Heart right ventricle (tissue), 16 donors: Measurements from ENCODE around the gene SLC19A2. TPM values are rescaled to one million over a fixed set of nuclear protein-coding genes. Genes with fewer than 3 reads are reported as not detected.

Experiments used
- ATAC-seq, 8 donors: fragments of 200-7000 bp; cut with Tn5 transposase; one replicate each; pipeline ENCODE4 v1.9.1; 2020; ENCODE audit warnings: mild to moderate bottlenecking in 8 of 8, moderate library complexity in 8 of 8, moderate number of reproducible peaks in 1 of 8
- DNase-seq, 2 donors: peaks; one replicate each; pipeline ENCODE4 v3.0.0-alpha.2; 2020
- H3K27ac ChIP-seq, 10 donors: fragments of 200-600 bp; sonication (generic) in 2 of 10; one replicate each; pipeline versions ENCODE4 v1.5.0 to v1.8.0; 2020 to 2022; ENCODE audit warnings: mild to moderate bottlenecking in 3 of 10
- H3K27me3 ChIP-seq, 7 donors: fragments of 200-600 bp; one replicate each; pipeline ENCODE4 v1.8.0; 2021 to 2022; ENCODE audit warnings: mild to moderate bottlenecking in 2 of 7
- H3K36me3 ChIP-seq, 9 donors: fragments of 200-600 bp; sonication (generic) in 1 of 9; one replicate each; pipeline versions ENCODE4 v1.5.0 to v1.8.0; 2020 to 2022; ENCODE audit warnings: mild to moderate bottlenecking in 2 of 9
- H3K4me1 ChIP-seq, 9 donors: fragments of 200-600 bp; sonication (generic) in 1 of 9; one replicate each; pipeline versions ENCODE4 v1.5.0 to v1.8.0; 2020 to 2022; ENCODE audit warnings: mild to moderate bottlenecking in 4 of 9
- H3K4me3 ChIP-seq, 10 donors: fragments of 200-600 bp; sonication (generic) in 2 of 10; one replicate each; pipeline versions ENCODE4 v1.5.0 to v1.8.0; 2020 to 2022; ENCODE audit warnings: mild to moderate bottlenecking in 7 of 10, moderate library complexity in 2 of 10
- H3K9me3 ChIP-seq, 11 donors: fragments of 200-600 bp in 10 of 11; sonication (generic) in 2 of 11; one replicate each; pipeline versions ENCODE4 v1.5.0 to v1.8.0; 2013 to 2022; ENCODE audit warnings: mild to moderate bottlenecking in 2 of 11, control low read depth in 1 of 11, moderate library complexity in 1 of 11
- WGBS, 2 donors: extraction: QIAGEN DNeasy Blood & Tissue Kit; methylation state at CpG; one replicate each; pipeline ENCODE4 v1.1.7; 2013; ENCODE audit warnings: inconsistent platforms in 1 of 2; 5-methylcytosine and 5-hydroxymethylcytosine counted together
- intact Hi-C, 10 donors: fragments of 100-400 bp; cut with DNase I; formaldehyde crosslinking; loops; one replicate each; pipeline versions ENCODE4 v1.11.1 to v1.14.2; 2022
- polyA plus RNA-seq, 2 donors: library from polyadenylated mRNA; stranded (reverse); fragments of 200-250 nt; gene quantifications; one replicate each; pipeline ENCODE4 v1.2.3, GENCODE V29; 2013
- total RNA-seq, 10 donors: library from RNA; stranded (reverse); fragmentation: NEBNext Ultra II Directional in 3 of 10; extraction: Animal tissue kit (Norgen Biotek cat#: 25700) in 3 of 10; gene quantifications; one replicate each; pipeline versions ENCODE4 v1.2.1 to v1.2.4, GENCODE V29; 2021 to 2023
- TF ChIP-seq, protein P1 (sequence below), 9 donors: fragments of 200-600 bp; sonication (generic) in 2 of 9; IDR thresholded peaks; one replicate each; pipeline versions ENCODE4 v1.5.0 to v1.8.0; 2021 to 2022; ENCODE audit warnings: antibody characterized with exemption in 9 of 9, mild to moderate bottlenecking in 5 of 9, moderate library complexity in 1 of 9
- donor health status: Arrhythmogenic right ventricular cardiomyopathy.
- donor health status: ischemic (EF 13 %, LVEDD 7.1; RV severe dilation, severe dysfunction).
- donor health status: healthy with polysubstance abuse.
- donor health status: DM: no; HTN: yes; CAD: no.
- donor health status: DM: no; HTN: no; CAD: no.
- donor health status: ischemic (EF 25% LVEDD 6.9; RV normal size, moderate dysfunction).
- donor health status: ischemic (EF 25% LVEDD 5.7; RV mildly dilated, moderate dysfunction).
- donor health status: healthy.
- donor health status: DM: yes; HTN: yes; CAD: no.
- donor health status: Ischemic cardiomyopathy.
- donor health status: ischemic (EF 35%, LVEDD 5.7; RV mildly dilated, moderate dysfunction).
- donor health status: nonischemic (EF 11% LVEDD 7.7; RV severe dilation, severe dysfunction).
- donor health status: DM: yes; HTN: yes; CAD: no.
- donor health status: PGD.
- donor health status: ischemic (EF 29% LVEDD 5.4; RV normal size, mild dysfunction).
- donor health status: nonischemic (EF 23%, LVEDD 6.1; RV moderate dilation, normal function).

SLC19A2 gene
- total and polyA plus RNA-seq, 12 donors: 7.6 to 43.2 (median 17.1) TPM

- Histone ChIP-seq H3K27me3 (peaks cover 0 to 7% (median 0%) of the 10 kb centered on the region in 7 donors), H3K36me3 (no peaks in the 10 kb centered on the region), H3K27ac (no peak overlapping the region), H3K4me3 (no peak overlapping the region), H3K4me1 (peaks cover 0 to 11% (median 0%) of the 10 kb centered on the region in 9 donors), H3K9me3 (peaks cover 0 to 25% (median 11%) of the 10 kb centered on the region in 11 donors)
- ATAC-seq (no peak), DNase-seq (no peak)
- TF ChIP-seq, protein P1, sequence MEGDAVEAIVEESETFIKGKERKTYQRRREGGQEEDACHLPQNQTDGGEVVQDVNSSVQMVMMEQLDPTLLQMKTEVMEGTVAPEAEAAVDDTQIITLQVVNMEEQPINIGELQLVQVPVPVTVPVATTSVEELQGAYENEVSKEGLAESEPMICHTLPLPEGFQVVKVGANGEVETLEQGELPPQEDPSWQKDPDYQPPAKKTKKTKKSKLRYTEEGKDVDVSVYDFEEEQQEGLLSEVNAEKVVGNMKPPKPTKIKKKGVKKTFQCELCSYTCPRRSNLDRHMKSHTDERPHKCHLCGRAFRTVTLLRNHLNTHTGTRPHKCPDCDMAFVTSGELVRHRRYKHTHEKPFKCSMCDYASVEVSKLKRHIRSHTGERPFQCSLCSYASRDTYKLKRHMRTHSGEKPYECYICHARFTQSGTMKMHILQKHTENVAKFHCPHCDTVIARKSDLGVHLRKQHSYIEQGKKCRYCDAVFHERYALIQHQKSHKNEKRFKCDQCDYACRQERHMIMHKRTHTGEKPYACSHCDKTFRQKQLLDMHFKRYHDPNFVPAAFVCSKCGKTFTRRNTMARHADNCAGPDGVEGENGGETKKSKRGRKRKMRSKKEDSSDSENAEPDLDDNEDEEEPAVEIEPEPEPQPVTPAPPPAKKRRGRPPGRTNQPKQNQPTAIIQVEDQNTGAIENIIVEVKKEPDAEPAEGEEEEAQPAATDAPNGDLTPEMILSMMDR (IDR thresholded peaks at IDR 0.05): no peak
- WGBS, 2 donors: 97 to 100% methylated on average over 1 of the region's 1 CpG
- intact Hi-C loops: no loop called here
These were observed 28.3 kb downstream of the SLC19A2 start for GRCh38 chr1:169457443-169457842.

GRCh38 chr1:169456029-169456428 lies 29.7 kb downstream of the SLC19A2 start:
- peaks cover 0 to 25% (median 11%) of the 10 kb centered on the region in 11 donors for H3K9me3 ChIP-seq
- peaks cover 0 to 7% (median 0%) of the 10 kb centered on the region in 7 donors for H3K27me3 ChIP-seq
- intact Hi-C loops: no loop called here
- no peak overlapping the region for H3K27ac ChIP-seq
- DNase-seq (no peak), ATAC-seq (no peak)
- H3K36me3 ChIP-seq: no peaks in the 10 kb centered on the region
- peaks cover 0 to 11% (median 0%) of the 10 kb centered on the region in 9 donors for H3K4me1 ChIP-seq
- no peak overlapping the region for H3K4me3 ChIP-seq
- TF ChIP-seq, protein P1 (IDR thresholded peaks at IDR 0.05): no peak
- 57 to 70% methylated on average over 2 of the region's 2 CpGs for WGBS, 2 donors

- intact Hi-C loops: no loop called here
- Histone ChIP-seq H3K27ac (no peak overlapping the region), H3K27me3 (no peaks in the 10 kb centered on the region), H3K4me3 (no peak overlapping the region), H3K36me3 (no peaks in the 10 kb centered on the region), H3K4me1 (no peaks in the 10 kb centered on the region), H3K9me3 (peaks cover 0 to 19% (median 11%) of the 10 kb centered on the region in 11 donors)
- WGBS, 2 donors: 88 to 89% methylated on average over 2 of the region's 2 CpGs
- TF ChIP-seq, protein P1 (IDR thresholded peaks at IDR 0.05): no peak
- no peak for DNase-seq
- no peak for ATAC-seq
These were observed 32.8 kb downstream of the SLC19A2 start for GRCh38 chr1:169452921-169453320.

DNA sequence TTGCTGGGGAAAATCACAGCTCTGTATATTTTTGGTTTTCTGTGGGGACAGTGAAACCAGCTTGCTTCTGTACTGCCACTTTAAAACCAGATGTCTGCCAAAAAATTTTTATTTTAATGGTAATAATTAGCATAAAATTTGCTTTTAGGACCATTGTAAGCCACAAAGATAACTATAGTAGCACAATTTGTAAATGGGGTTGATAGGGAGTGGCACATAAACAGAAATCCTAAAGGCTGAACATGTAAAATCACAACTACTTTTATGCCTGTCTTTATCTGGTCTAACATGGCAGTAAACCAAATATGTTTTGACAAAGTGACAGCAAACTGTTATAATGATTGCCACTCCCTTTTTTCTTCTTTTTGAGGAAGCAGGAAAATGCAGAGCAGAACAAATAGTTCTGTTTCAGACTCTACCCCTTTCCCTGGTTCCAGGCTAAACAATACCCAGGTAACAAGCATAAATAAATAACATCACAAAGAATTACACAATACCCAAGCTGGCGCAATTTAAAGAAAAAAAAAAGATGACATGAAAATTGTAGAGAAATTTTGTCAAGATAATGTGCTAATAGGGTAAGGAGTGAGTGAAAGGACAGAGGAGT lies 34.4 kb downstream of the SLC19A2 start:
- Histone ChIP-seq H3K27ac (no peak overlapping the region), H3K27me3 (no peaks in the 10 kb centered on the region), H3K4me1 (no peaks in the 10 kb centered on the region), H3K9me3 (peaks cover 0 to 3% (median 0%) of the 10 kb centered on the region in 11 donors), H3K36me3 (no peaks in the 10 kb centered on the region), H3K4me3 (no peak overlapping the region)
- DNase-seq: no peak
- intact Hi-C loops: no loop called here
- TF ChIP-seq, protein P1 (IDR thresholded peaks at IDR 0.05): no peak
- ATAC-seq: no peak
- 91 to 93% methylated on average over 1 of the region's 1 CpG for WGBS, 2 donors
